HG03558 (cell line): Measurements from ENCODE around the gene RPS6KA5.
"Not testable (repeated sequence)": the region's sequence is repeated elsewhere in the genome, so short reads cannot be mapped to it uniquely, and the experiment has no call there.

Source experiments
- ATAC-seq: cut with Tn5 transposase; IDR thresholded peaks from one replicate; pipeline ENCODE4 v1.9.1; 2021; ENCODE audit warnings: moderate number of reproducible peaks; ENCODE audit not compliant: unreplicated experiment; ENCODE audit errors: extremely low read depth

Gene RPS6KA5

GRCh38 chr14:90991690-90992443 lies 68.6 kb downstream of the RPS6KA5 start:
- ATAC-seq = no peak

- ATAC-seq = no peak
Observed at GRCh38 chr14:90990141-90990540, 70.3 kb downstream of the RPS6KA5 start.

GRCh38 chr14:90987140-90987539 lies 73.3 kb downstream of the RPS6KA5 start:
- no peak for ATAC-seq

GRCh38 chr14:90986510-90986909 lies 73.9 kb downstream of the RPS6KA5 start:
- no peak for ATAC-seq

GRCh38 chr14:90985601-90986242 lies 74.7 kb downstream of the RPS6KA5 start:
- no peak for ATAC-seq

- no peak for ATAC-seq
Observed at GRCh38 chr14:90983560-90983959, 76.9 kb downstream of the RPS6KA5 start.

GRCh38 chr14:90981636-90982035 lies 78.8 kb downstream of the RPS6KA5 start:
- ATAC-seq = no peak

GRCh38 chr14:90980636-90981035 lies 79.8 kb downstream of the RPS6KA5 start:
- ATAC-seq = not testable (repeated sequence)

- ATAC-seq = no peak
Observed at GRCh38 chr14:90979515-90979914, 80.9 kb downstream of the RPS6KA5 start.

- ATAC-seq = no peak
Observed at GRCh38 chr14:90976101-90976500, 84.3 kb downstream of the RPS6KA5 start.

- no peak for ATAC-seq
Observed at GRCh38 chr14:90971687-90972086, 88.8 kb downstream of the RPS6KA5 start.

GRCh38 chr14:90970167-90970600 lies 90.3 kb downstream of the RPS6KA5 start:
- no peak for ATAC-seq

GRCh38 chr14:90969531-90970166 lies 90.8 kb downstream of the RPS6KA5 start:
- ATAC-seq = no peak

GRCh38 chr14:90968025-90968424 lies 92.4 kb downstream of the RPS6KA5 start:
- no peak for ATAC-seq

- no peak for ATAC-seq
Observed at GRCh38 chr14:90966493-90966892, 93.9 kb downstream of the RPS6KA5 start.

GRCh38 chr14:90965765-90966164 lies 94.7 kb downstream of the RPS6KA5 start:
- no peak for ATAC-seq

- ATAC-seq = no peak
Observed at GRCh38 chr14:90963343-90963742, 97.1 kb downstream of the RPS6KA5 start.

GRCh38 chr14:90962505-90963109 lies 97.8 kb downstream of the RPS6KA5 start:
- ATAC-seq = no peak

GRCh38 chr14:90960818-90961217 lies 99.6 kb downstream of the RPS6KA5 start:
- no peak for ATAC-seq

- no peak for ATAC-seq
Observed at GRCh38 chr14:90959344-90959743, 101.1 kb downstream of the RPS6KA5 start.

GRCh38 chr14:90956273-90956672 lies 104.2 kb downstream of the RPS6KA5 start:
- ATAC-seq = no peak
